GM12878 (cell line): ENCODE data around the gene CNTNAP5. TPM values are rescaled to one million over a fixed set of nuclear protein-coding genes. Genes with fewer than 3 reads are reported as not detected.

Experiments
- BRCA1 ChIP-seq: IDR thresholded peaks from 2 replicates; pipeline ENCODE4 v1.6.1; 2011; ENCODE audit warnings: low read depth, low read length, improper control_type of control experiment
- CBFB ChIP-seq: IDR thresholded peaks from 2 replicates; pipeline ENCODE4 v1.6.1; 2016; ENCODE audit warnings: antibody characterized with exemption, low read depth
- SMARCA5 ChIP-seq: fragments of 450-650 bp; IDR thresholded peaks from 2 replicates; pipeline ENCODE4 v1.6.1; 2017; ENCODE audit warnings: mild to moderate bottlenecking
- SMC3 ChIP-seq: IDR thresholded peaks from 2 replicates; pipeline ENCODE4 v1.6.1; 2011; ENCODE audit warnings: low read length, improper control_type of control experiment, borderline replicate concordance
- ZBED1 ChIP-seq: IDR thresholded peaks from 2 replicates; pipeline ENCODE4 v1.6.1; 2016; ENCODE audit warnings: borderline replicate concordance
- polyA plus RNA-seq, 11 experiments: library from polyadenylated mRNA; depleted of rRNA in 4 of 11; unstranded in 6 of 11; stranded (reverse) in 5 of 11; fragments of >200 nt; fragmentation: Nextera tagmentation in 4 of 11; fragmentation: Illumina TruSeq in 1 of 11; extraction: Ambion mirVana in 4 of 11; extraction: Trizol in 1 of 11; gene quantifications; 1 replicate in 1 of 11; 2 replicates in 10 of 11; pipeline versions ENCODE4 v1.2.1 to v1.2.3, GENCODE V29; 2011 to 2016; ENCODE audit warnings: inconsistent platforms in 2 of 11, missing spikeins in 2 of 11, low read depth in 1 of 11
- total RNA-seq, 4 experiments: library from RNA; depleted of rRNA in 3 of 4; stranded (reverse); fragments of >200 nt in 3 of 4; fragmentation: Illumina TruSeq in 1 of 4; extraction: Trizol in 1 of 4; gene quantifications; 2 replicates each; pipeline versions ENCODE4 v1.2.1 to v1.2.3, GENCODE V29; 2013 to 2021
- TF ChIP-seq, protein P1 (sequence below): fragments of 450-650 bp; formaldehyde crosslinking; IDR thresholded peaks from 2 replicates; pipeline ENCODE4 v1.5.0; 2022; ENCODE audit warnings: mild to moderate bottlenecking, missing genetic modification characterization
- TF ChIP-seq, protein P2 (sequence below): fragments of 450-650 bp; IDR thresholded peaks from 2 replicates; pipeline ENCODE4 v1.6.1; 2016; ENCODE audit warnings: mild to moderate bottlenecking, moderate library complexity, borderline replicate concordance

Gene CNTNAP5
- total and polyA plus RNA-seq, 10 of the 15 experiments (the other 5 are each of a cell fraction or from before 2014, with no cell fraction given), result not detected

DNA sequence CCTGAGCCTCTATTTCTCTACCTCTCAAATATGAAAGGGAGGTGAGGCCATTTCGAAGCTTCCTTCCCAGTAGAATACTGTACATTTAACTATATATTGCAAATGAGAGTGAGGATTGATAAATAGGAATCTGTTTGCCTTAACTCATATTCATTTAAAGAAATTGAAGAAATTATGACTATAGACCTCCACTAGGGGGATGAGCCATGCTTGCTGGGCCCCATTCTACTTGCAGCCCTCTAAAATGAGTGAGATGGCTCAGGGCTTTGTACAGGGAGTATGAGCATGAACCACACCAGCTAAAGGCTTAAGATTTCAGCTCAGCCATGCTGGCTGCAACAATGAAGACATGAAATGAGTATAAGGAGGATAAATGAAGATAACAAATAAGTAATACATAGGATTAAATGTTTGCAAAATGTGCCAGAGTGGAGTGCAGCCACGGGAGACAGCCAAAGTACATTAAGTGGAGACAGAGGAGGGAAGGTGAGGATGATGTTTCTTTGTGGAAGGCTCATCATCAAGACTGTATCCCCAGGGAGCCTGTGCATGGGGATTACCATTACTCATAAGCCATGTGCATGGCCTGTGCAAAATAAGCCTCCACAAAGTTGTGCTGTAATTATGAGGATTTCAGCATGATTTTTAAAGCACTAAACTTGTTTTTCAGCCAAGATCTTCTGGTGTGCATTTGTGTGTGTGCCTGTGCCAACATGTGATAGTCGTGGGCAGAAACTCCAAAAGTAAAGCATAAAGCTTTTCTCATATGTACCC is 300.8 kb downstream of the CNTNAP5 start (continued):
- TF ChIP-seq, protein P1, sequence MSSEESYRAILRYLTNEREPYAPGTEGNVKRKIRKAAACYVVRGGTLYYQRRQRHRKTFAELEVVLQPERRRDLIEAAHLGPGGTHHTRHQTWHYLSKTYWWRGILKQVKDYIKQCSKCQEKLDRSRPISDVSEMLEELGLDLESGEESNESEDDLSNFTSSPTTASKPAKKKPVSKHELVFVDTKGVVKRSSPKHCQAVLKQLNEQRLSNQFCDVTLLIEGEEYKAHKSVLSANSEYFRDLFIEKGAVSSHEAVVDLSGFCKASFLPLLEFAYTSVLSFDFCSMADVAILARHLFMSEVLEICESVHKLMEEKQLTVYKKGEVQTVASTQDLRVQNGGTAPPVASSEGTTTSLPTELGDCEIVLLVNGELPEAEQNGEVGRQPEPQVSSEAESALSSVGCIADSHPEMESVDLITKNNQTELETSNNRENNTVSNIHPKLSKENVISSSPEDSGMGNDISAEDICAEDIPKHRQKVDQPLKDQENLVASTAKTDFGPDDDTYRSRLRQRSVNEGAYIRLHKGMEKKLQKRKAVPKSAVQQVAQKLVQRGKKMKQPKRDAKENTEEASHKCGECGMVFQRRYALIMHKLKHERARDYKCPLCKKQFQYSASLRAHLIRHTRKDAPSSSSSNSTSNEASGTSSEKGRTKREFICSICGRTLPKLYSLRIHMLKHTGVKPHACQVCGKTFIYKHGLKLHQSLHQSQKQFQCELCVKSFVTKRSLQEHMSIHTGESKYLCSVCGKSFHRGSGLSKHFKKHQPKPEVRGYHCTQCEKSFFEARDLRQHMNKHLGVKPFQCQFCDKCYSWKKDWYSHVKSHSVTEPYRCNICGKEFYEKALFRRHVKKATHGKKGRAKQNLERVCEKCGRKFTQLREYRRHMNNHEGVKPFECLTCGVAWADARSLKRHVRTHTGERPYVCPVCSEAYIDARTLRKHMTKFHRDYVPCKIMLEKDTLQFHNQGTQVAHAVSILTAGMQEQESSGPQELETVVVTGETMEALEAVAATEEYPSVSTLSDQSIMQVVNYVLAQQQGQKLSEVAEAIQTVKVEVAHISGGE (CRISPR knock-in tag), result no peak
- TF ChIP-seq SMARCA5 (no peak), CBFB (no peak), BRCA1 (no peak), SMC3 (no peak), ZBED1 (no peak)
- TF ChIP-seq, protein P2, sequence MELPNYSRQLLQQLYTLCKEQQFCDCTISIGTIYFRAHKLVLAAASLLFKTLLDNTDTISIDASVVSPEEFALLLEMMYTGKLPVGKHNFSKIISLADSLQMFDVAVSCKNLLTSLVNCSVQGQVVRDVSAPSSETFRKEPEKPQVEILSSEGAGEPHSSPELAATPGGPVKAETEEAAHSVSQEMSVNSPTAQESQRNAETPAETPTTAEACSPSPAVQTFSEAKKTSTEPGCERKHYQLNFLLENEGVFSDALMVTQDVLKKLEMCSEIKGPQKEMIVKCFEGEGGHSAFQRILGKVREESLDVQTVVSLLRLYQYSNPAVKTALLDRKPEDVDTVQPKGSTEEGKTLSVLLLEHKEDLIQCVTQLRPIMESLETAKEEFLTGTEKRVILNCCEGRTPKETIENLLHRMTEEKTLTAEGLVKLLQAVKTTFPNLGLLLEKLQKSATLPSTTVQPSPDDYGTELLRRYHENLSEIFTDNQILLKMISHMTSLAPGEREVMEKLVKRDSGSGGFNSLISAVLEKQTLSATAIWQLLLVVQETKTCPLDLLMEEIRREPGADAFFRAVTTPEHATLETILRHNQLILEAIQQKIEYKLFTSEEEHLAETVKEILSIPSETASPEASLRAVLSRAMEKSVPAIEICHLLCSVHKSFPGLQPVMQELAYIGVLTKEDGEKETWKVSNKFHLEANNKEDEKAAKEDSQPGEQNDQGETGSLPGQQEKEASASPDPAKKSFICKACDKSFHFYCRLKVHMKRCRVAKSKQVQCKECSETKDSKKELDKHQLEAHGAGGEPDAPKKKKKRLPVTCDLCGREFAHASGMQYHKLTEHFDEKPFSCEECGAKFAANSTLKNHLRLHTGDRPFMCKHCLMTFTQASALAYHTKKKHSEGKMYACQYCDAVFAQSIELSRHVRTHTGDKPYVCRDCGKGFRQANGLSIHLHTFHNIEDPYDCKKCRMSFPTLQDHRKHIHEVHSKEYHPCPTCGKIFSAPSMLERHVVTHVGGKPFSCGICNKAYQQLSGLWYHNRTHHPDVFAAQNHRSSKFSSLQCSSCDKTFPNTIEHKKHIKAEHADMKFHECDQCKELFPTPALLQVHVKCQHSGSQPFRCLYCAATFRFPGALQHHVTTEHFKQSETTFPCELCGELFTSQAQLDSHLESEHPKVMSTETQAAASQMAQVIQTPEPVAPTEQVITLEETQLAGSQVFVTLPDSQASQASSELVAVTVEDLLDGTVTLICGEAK, result no peak
